Osteoblast (primary cell): ENCODE measurements around the gene KREMEN1. TPM values are rescaled to one million over a fixed set of nuclear protein-coding genes. Genes with fewer than 3 reads are reported as not detected.

Experiments used
- DNase-seq: peaks from one replicate; pipeline ENCODE4 v3.0.0; 2011; ENCODE audit warnings: low spot score, mixed read lengths; ENCODE audit not compliant: insufficient read length; ENCODE audit errors: missing footprints
- H2AFZ ChIP-seq: 2 replicates; pipeline ENCODE4 v1.6.0; 2011; ENCODE audit warnings: mild to moderate bottlenecking, low read length
- H3K27ac ChIP-seq: 2 replicates; pipeline ENCODE4 v1.5.1; 2011; ENCODE audit warnings: mild to moderate bottlenecking, low read depth, low read length, moderate library complexity
- H3K27me3 ChIP-seq: 2 replicates; pipeline ENCODE4 v1.6.0; 2012; ENCODE audit warnings: mild to moderate bottlenecking, control low read depth, inconsistent platforms, low read length, moderate library complexity; ENCODE audit not compliant: insufficient read depth
- H3K36me3 ChIP-seq: 2 replicates; pipeline ENCODE4 v1.5.1; 2011; ENCODE audit warnings: mild to moderate bottlenecking, low read length, control low read depth, moderate library complexity; ENCODE audit not compliant: insufficient read depth
- H3K4me1 ChIP-seq: 2 replicates; pipeline ENCODE4 v1.5.1; 2011; ENCODE audit warnings: mild to moderate bottlenecking, low read length, control low read depth, moderate library complexity; ENCODE audit not compliant: insufficient read depth
- H3K4me2 ChIP-seq: 2 replicates; pipeline ENCODE4 v1.6.0; 2011; ENCODE audit warnings: mild to moderate bottlenecking, low read length; ENCODE audit not compliant: insufficient read depth
- H3K4me3 ChIP-seq: fragments of 200-600 bp; sonication (generic); 3 replicates; pipeline ENCODE4 v1.5.1; 2012; ENCODE audit warnings: mild to moderate bottlenecking, low read length, inconsistent platforms; ENCODE audit not compliant: insufficient read depth
- H3K79me2 ChIP-seq: 2 replicates; pipeline ENCODE4 v1.6.0; 2012; ENCODE audit warnings: mild to moderate bottlenecking, low read length, control low read depth, inconsistent platforms; ENCODE audit not compliant: insufficient read depth
- H3K9me3 ChIP-seq: 2 replicates; pipeline ENCODE4 v1.5.1; 2011; ENCODE audit warnings: low read depth, low read length, control low read depth
- H4K20me1 ChIP-seq: 2 replicates; pipeline ENCODE4 v1.6.0; 2012; ENCODE audit warnings: mild to moderate bottlenecking, low read length, control low read depth; ENCODE audit not compliant: insufficient read depth
- CTCF ChIP-seq: IDR thresholded peaks from 2 replicates; pipeline ENCODE4 v1.5.1; 2011; ENCODE audit warnings: mild to moderate bottlenecking, low read depth, low read length, moderate library complexity; ENCODE audit errors: extremely low read depth
- total RNA-seq: library from RNA; depleted of rRNA; stranded (reverse); fragments of >200 nt; gene quantifications from 2 replicates; pipeline ENCODE4 v1.2.3, GENCODE V29; 2012

Gene KREMEN1
- total RNA-seq, 1 donor, result 6.5 TPM

GRCh38 chr22:29105468-29105867 is 32.6 kb downstream of the KREMEN1 start:
- Histone ChIP-seq H3K9me3 (no peaks in the 10 kb centered on the region), H3K36me3 (no peaks in the 10 kb centered on the region), H3K4me2 (no peak overlapping the region), H4K20me1 (no peaks in the 10 kb centered on the region), H3K27ac (no peak overlapping the region), H3K4me3 (no peak overlapping the region), H2AFZ (no peak overlapping the region), H3K79me2 (no peaks in the 10 kb centered on the region), H3K27me3 (no peaks in the 10 kb centered on the region), H3K4me1 (no peaks in the 10 kb centered on the region)
- no peak for DNase-seq
- TF ChIP-seq CTCF, result no peak

- no peaks in the 10 kb centered on the region for H3K9me3 ChIP-seq
- no peak overlapping the region for H2AFZ ChIP-seq
- no peak for TF ChIP-seq CTCF
- H3K4me3 ChIP-seq, result no peak overlapping the region
- H4K20me1 ChIP-seq, result no peaks in the 10 kb centered on the region
- H3K79me2 ChIP-seq, result no peaks in the 10 kb centered on the region
- no peaks in the 10 kb centered on the region for H3K36me3 ChIP-seq
- no peaks in the 10 kb centered on the region for H3K27me3 ChIP-seq
- H3K27ac ChIP-seq, result no peak overlapping the region
- no peaks in the 10 kb centered on the region for H3K4me1 ChIP-seq
- no peak for DNase-seq
- H3K4me2 ChIP-seq, result no peak overlapping the region
Observed at GRCh38 chr22:29106839-29107238, 34.0 kb downstream of the KREMEN1 start.

GRCh38 chr22:29108137-29108536 is 35.3 kb downstream of the KREMEN1 start:
- H3K9me3 ChIP-seq, result no peaks in the 10 kb centered on the region
- H3K79me2 ChIP-seq, result no peaks in the 10 kb centered on the region
- H2AFZ ChIP-seq, result no peak overlapping the region
- peak; percentile 50 for DNase-seq
- TF ChIP-seq CTCF, result no peak
- peaks cover 3% of the 10 kb centered on the region for H3K4me1 ChIP-seq
- no peak overlapping the region for H3K27ac ChIP-seq
- no peaks in the 10 kb centered on the region for H3K36me3 ChIP-seq
- no peaks in the 10 kb centered on the region for H3K27me3 ChIP-seq
- H3K4me3 ChIP-seq, result no peak overlapping the region
- H3K4me2 ChIP-seq, result no peak overlapping the region
- no peaks in the 10 kb centered on the region for H4K20me1 ChIP-seq

- H3K27me3 ChIP-seq, result no peaks in the 10 kb centered on the region
Observed at GRCh38 chr22:29109822-29110221, 37.0 kb downstream of the KREMEN1 start.

More at GRCh38 chr22:29109822-29110221, 37.0 kb downstream of the KREMEN1 start:
- DNase-seq, result no peak
- Histone ChIP-seq H3K27ac (no peak overlapping the region), H3K4me2 (no peak overlapping the region), H4K20me1 (no peaks in the 10 kb centered on the region), H3K9me3 (no peaks in the 10 kb centered on the region), H2AFZ (no peak overlapping the region), H3K36me3 (no peaks in the 10 kb centered on the region), H3K4me3 (no peak overlapping the region), H3K79me2 (no peaks in the 10 kb centered on the region), H3K4me1 (peaks cover 7% of the 10 kb centered on the region)
- no peak for TF ChIP-seq CTCF
